GM19324 (cell line): ENCODE results near the gene ABCA4.
"Not testable (repeated sequence)": the region's sequence is repeated elsewhere in the genome, so short reads cannot be mapped to it uniquely, and the experiment has no call there.

Experiments
- ATAC-seq: cut with Tn5 transposase; IDR thresholded peaks from one replicate; pipeline ENCODE4 v1.9.1; 2021; ENCODE audit warnings: mild to moderate bottlenecking, moderate library complexity; ENCODE audit not compliant: unreplicated experiment, low FRiP score

ABCA4 gene

DNA sequence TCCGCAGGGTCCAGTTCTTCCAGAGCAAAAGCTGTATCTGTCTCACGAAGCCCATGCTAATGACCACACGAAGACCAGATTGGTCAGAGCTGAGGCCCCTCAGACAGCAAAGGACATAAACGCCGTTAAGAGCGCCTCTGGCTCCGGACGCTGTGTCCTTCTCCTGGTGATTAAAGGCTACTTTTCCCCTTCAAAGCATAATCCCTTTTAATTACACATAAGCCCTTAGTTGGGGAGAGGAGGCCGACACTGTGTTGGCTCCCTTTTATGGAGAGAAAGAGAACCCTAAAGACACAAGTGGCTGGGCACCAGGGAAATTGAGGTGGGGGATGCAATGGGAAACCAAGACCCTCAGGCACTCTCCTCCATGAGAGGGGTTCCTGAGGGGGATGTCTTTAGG lies at the start of gene ABCA4:
Gene ABCA4, minus strand, starts transcription at position 158 of the 400 bp plus-strand sequence. Its CDS starts 103 bp downstream, at position 55.
- no peak for ATAC-seq

DNA sequence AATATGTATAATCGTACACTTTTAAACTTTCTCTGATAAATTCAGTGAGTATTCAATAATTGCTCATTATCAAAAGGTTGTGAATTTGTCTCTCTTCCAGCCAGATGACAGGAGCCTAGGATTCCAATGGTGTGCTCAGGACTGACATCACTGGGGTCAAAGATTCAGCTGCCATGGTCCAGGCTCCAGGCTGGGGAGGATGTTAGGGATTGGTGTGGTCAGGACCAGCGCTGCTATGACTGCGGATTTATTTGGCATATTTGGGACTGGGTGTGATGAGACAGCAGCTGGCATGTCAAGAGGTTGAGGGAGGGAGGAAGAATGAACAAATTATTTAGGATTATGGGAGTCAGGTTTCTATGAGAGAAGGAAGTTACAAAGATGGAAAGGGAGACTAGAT lies 48.2 kb upstream of the ABCA4 start:
- ATAC-seq = no peak

DNA sequence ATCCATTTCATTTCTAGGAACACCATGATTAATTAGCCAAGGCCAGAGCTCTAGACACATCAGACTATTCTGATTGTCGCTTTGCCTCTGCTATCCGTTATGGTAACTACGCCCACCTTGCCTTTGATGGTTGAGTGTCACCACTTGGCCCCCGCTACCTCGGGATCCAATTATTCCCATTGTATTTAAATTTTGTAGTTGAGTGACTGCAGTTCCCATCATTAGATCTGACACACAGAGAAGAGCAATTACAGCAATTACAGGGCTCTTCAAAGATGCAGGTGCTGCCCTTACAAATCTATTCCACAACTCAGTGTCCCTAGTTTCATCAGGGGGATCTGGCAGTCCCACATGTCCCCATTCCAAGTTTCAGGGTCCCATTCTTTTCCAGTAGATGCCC lies 44.9 kb upstream of the ABCA4 start:
- no peak for ATAC-seq

DNA sequence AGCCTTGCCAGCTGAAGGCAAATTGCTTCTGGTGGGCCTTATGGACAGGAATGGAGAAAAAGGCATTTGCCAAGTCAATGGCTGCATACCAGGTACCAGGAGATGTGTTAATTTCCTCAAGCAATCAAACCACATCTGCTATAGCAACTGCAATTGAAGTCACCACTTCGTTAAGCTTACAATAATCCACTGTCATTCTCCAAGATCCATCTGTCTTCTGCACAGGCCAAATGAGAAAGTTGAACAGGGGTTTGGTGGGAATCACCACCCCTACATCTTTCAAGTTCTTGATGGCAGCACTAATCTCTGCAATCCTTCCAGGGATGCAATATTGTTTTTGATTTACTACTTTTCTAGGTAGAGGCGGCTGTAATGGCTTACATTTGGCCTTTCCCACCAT lies 43.9 kb upstream of the ABCA4 start:
- ATAC-seq = not testable (repeated sequence)

DNA sequence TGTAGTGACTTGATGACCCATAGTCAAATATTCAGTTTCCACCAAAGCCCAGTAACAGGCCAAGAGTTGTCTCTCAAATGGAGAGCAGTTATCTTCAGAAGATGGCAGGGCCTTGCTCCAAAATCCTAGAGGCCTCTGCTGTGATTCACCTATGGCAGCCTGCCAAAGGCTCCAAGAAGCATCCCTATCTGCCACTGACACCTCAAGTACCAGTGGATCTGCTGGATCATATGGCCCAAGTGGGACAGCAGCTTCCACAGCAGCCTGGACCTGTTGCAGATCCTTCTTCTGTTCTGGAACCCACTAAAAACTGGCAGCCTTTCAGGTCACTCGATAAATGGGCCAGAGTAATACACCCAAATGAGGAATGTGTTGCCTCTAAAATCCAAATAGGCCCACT lies 43.2 kb upstream of the ABCA4 start:
- ATAC-seq = not testable (repeated sequence)

DNA sequence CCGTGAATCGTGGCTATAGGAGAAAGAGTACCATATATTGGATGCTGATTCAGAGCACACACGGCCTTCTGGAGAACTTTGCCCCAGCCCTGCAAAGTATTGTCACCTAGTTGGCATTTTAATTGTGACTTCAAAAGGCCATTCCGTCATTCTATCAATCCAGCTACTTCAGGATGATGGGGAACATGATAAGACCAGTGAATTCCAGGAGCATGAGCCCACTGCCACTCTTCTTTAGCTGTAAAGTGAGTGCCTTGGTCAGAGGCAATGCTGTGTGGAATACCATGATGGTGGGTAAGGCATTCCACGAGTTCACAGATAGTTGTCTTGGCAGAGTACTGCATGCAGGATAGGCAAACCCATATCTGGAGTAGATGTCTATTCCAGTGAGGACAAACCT lies 42.3 kb upstream of the ABCA4 start:
- not testable (repeated sequence) for ATAC-seq

DNA sequence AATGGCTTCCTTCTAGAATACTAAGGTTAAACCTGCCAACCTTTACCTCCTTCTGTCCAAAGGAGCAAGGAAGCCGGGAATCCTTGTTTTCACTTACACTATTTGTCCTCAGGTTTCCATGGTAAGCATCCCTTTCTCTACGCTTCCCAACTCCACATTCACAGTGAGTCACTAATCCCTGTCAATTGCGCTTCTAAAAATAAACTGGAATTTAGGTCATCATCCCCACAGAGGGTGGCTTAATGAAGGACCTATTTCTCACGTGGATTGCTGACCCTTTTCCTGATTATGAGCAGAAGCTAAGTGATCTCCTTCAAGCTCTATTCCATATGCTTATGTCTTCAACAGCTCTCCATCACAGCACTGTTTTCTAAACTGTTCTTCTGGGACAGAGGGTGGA lies 39.9 kb upstream of the ABCA4 start:
- ATAC-seq = no peak

DNA sequence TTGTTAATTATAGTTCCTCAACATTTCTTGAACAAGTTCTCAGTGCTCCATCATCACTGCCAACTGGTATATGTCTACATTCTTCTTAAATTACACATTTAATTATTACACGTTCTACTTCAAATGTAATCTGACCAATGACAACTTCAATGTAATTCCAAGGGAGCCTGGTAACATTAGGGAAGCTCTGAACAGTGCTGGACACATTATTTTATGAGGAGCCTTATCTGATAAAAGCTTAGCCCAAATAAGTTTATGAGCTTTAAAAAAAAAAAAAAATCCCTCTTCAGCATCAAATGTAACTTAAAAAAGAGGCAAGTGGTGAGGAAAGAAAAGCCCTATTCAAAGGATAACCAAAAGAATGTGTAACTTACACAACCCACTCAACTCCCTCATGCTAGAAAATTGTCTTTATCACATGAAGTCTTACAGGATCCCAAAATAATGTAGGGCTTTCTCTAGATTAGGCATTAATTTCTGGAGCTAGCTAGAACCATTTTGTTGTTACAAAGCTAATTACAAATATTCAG lies 35.2 kb upstream of the ABCA4 start:
- no peak for ATAC-seq

DNA sequence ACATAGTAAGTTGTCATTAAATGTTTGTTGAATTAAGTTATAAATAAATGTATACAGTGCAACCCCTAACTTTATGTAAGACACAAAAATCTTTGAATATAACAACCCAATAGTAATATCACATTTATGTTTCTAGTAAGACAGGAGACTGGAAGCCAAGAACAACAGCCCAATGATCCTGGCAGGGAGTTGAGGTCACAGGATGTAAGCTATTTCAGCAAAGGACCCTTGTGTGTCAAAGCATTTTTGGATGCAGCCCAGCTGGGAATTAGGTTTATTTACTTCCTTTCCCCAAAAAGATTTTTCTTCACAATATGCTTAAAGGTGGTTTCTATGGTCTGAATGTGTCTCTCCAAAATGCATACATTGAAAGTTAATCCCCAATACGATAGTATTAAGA lies 34.0 kb upstream of the ABCA4 start:
- ATAC-seq = no peak

DNA sequence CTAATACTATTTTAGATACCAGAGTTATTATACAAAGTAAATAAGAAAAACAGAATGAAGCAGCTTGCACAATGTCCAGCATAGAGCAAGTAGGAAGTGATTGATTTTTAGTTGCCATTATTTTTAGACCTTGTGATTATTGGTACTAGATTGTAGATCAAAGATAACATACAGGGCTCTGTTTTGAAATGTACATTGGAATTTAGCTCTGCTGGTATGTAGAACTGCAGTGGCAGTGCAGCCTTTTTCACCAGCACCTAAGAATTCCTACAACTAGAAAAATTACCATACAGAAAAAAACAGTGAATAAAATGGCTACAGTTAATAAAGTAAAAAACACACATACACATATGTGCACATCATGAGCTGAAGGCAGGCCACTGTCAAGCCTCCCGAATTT lies 32.2 kb upstream of the ABCA4 start:
- ATAC-seq = no peak

DNA sequence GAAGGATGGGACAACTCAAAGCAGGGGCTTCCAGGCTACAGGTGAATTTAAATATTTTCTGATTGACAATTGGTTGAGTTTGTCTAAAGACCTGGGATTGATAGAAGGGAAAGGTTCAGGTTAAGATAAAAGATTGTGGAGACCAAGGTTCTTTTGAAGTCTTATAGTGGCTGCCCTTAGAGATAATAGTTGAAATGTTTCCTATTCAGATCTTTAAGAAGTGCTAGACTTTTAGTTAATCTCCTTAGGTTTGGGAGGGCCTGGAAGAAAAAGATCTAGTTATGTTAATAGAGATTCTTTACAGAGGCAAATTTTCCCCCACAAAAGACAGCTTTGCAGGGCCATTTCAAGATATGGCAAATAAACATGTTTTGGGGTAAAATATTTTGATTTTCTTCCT lies 28.2 kb upstream of the ABCA4 start:
- ATAC-seq = not testable (repeated sequence)

DNA sequence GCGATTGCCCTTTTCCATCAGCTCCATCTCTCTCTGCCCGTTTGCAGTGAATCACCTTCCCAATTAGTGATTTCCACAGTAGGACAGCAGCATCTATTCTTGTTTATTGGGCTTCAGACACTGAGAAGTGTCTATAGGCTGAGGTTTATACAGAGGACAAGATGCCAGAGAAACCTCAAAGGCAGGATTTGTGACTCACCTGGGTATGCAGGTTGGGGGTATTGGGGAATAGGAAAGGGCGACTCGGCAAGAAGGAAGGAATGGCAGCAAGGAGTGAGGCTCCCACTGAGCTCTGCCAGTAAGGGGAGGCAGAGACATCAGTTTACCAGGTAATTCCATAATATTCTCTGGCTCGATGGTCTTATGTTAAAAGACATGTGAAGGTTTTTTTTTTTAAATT lies 25.3 kb upstream of the ABCA4 start:
- ATAC-seq = no peak

DNA sequence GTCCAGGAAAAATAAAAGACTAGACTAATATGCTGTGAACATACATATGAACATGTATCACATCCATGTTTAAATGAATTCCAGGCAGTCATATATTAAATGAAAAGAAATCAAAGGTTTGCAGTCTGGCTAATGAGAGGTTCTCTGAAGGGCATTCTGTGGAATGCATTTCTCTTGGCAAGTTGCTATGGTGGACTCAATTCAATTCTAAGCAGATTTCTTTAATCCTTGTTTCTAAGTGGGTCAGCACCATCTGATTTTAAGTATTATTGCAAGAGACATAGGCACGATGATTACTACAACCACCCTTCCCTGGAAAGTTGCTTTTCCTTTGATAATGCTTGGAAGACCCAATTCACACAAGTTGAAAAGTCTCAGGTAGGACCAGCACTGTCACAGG lies 23.9 kb upstream of the ABCA4 start:
- no peak for ATAC-seq

DNA sequence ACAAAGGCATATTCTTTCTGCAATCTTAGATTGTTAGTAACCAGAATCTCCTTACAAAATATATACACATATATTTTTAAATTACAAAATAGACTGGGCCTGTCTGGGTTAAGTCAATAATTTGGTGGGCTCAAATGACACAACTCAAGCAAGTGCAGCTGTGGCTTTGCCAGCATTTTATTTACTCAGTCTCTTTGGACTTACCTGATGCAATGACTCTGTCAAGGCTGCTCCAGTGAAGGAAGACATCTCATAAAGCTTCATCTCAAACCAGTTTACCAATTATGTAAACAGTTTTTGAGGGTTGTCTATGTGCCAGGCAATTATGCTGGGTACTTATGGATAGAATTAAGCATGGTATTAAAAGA lies 22.8 kb upstream of the ABCA4 start:
- no peak for ATAC-seq

DNA sequence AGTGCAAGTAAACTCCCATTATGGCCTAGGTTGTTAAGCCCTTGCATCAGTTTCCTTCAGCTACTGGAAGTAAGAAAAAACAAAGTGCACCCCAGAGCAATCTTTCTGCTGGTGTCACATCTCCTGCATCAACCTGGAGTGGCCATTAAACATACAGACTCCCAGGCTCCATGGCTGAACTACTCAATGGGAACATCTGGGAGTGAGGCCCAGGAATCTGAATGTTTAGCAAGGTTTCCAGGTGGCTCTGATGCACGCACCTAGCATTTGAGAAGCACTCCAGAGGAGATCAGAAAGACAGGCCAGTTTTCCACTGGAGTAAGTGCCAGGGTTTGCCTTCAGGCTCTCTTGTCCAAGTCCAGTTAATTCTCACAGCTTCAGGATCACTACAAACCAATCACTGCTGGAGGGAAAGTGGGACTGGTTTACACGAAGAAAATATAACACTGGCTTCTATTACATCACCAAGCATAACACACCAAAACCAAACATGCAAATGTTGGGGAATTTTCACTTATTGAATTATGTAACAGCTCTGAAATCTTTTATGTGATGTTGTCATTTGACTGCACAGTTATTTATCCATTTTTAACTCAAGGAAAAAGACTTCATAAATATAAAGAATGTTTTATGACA lies 22.3 kb upstream of the ABCA4 start:
- ATAC-seq = no peak

DNA sequence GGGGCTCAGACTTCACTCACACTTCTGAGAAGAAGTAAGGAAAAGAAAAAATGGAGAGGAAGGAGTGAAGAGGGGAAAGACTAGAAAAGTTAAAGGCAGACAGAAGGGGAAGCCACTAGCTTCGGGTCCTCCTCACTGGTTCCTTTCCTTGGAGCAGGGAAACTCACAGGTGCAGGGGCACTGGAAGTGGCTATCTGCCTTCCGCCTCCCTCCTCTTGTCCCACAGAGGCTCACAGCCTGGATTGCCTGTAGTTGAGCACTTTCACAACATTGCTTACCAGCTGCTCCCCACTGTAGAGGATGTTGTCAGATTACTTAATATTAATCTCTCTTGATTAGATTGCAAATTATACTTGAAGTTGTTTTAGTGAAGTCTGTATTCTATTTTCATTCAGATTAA lies 21.6 kb upstream of the ABCA4 start:
- no peak for ATAC-seq

DNA sequence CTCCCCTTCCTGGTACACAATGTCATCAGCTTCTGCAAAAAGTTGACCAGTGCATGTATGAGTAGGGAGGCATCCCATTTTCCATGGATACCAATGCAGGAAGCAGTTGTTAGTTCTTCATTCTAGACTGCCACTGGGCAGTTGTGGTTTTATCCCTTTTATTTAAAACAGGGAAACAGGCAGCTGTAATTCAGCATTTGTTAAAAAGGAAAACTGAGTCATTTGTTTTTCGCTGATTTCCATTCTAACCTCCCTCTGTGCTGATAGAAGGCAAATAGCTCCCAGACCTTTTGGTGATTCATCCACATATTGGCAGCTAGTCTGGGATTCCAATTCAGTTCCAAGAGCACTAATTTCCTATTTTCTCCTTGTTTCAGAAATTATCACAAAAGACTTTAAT lies 21.1 kb upstream of the ABCA4 start:
- ATAC-seq = no peak

DNA sequence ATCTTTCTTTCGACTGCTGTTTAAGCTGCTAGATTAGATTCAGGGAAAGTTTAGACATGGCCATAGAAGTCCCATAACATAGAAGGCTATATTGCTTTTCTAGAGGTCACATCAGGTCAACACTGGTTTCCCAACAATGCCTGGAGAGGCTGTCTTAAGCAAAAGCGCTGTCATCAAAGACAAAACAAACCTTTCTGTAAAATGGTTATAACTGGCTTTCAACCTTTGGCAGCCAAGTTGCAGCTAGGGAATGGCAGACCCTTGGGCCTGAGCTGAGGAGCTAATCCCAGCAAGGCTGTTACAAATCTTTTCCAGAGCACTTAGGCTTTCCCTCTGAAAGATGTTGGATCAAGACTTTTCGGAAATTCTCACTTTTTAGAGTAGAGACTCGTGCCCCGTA lies 11.2 kb upstream of the ABCA4 start:
- no peak for ATAC-seq

DNA sequence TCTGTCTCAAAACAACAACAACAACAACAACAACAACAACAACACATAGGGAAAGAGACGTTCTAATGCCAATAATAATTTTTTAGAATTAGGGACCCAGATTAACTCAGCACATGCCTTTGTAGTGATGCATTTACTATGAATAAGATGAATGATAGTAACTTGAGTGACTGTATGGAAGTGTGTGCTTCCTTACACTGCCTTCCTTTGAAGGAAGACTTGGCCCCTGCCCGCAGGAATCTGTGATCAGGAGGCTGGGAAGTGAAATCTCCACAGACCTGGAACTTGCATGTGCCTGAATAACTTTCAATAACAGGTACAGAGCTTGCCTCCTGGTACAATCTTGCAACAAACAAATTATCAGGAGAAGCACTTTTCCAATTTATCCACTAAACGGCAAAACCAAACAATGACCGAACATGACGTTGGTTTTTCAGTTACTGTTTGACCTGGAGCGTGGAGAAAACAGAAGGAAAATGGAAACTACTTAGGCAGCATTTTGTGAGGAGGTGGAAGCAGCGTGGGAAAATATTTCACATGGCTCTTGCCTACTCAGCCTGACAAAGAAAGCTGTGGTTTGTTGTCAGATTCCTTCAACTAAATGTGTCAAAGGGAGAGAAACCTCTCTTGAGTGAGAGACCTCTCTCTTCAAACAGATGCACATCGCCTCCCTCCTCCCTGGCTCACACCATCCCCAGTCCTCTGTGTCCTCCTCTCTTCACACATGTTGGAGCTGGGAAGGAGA lies 10.1 kb upstream of the ABCA4 start:
- ATAC-seq = no peak

DNA sequence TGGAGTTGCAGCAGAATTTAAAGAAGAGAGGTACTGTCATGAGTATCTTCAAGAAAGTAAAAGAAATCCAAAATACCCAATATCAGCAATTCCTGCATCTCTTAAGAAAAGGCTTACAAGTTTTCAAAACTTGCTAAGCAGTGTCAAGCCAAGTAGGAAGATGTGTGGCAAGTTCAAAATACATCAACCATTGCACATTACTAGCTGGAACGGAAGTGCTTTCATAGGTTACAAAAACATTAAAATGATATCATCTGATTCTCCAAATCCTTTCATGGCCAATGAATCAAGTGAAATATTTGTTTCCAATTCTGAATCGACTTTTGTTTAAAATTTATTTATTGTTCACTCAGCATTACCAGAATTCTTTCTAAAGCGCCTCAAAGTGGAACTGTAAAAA lies 5.7 kb upstream of the ABCA4 start:
- no peak for ATAC-seq

DNA sequence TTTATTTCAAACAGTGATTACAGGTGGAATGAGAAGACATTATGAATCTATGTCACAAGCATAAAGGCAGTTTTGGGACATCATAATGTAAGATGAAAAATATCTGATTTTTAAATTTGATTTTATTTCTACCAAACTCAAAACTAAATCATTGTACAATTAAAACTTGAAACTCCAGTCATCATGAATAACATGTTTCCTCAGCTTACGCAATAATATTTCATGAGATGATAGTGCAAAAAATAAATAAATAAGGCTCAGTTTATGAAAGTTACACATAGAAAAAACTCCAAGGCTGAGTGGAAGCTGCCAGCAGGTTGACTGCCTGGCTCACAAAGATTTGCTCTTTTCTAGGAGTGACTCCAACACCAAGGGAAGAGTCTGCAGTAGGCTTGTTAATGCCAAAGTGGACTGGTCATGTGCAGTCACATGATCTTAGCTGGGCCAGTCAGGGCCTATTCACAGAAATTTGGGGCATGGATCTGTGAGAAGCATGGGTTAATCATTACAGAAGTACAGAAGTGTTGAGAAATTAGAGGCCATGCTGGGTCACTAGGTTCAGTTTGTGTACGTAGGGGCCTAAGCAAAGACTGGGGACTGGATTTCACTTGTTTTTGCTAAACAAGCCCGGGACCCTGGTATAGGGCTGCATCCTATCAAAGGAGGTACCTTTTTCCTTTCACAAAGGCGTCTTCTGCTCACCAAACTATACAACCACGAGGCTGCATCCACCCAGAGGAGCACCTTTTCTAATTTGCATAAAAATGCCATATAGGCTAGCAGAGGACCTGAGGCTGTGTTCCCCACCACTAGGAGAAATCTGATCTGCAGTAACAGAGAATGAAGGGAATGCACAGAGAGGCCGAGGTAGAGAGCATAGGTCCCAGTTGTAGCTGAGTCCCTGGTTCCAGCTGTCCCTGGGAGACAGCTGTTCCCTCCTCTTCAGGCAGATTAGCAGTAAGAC lies 4.9 kb upstream of the ABCA4 start:
- ATAC-seq = no peak
